CD4-positive, alpha-beta T cell treated with Interferon gamma for 1 hour (primary cell): ENCODE results near the gene ARPC4.
"Not testable (repeated sequence)": the region's sequence is repeated elsewhere in the genome, so short reads cannot be mapped to it uniquely, and the experiment has no call there.

Experiments used
- DNase-seq: peaks from one replicate; pipeline ENCODE4 v3.0.0-alpha.2; 2020

Gene ARPC4

DNA sequence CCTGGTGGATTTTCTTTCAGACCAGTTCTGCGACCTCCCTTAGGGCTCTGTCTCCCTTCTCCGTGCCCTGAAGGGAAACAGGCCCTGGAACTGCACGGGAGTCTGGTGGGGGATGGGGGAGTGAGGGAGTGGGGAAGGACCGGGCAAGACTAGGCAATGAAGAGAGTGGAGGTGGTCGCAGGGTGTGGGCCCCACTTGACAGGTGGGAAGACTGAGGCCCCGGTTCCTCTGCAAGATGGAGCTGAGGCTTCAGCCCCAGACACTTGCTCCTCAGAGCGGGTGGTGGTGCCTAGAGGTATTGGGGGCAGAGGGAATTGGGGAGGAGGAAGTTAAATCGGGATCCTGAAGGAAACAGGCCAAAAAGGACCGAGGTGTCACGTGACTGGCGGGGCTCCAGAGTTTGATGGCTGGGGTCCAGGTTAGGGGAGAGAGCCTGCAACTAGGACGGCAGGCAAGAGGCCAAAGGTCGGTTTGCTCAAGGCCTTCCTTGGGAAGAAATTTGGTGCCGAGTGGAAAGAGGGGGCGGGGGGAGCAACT is 22.5 kb upstream of the ARPC4 start:
- DNase-seq: no peak

DNA sequence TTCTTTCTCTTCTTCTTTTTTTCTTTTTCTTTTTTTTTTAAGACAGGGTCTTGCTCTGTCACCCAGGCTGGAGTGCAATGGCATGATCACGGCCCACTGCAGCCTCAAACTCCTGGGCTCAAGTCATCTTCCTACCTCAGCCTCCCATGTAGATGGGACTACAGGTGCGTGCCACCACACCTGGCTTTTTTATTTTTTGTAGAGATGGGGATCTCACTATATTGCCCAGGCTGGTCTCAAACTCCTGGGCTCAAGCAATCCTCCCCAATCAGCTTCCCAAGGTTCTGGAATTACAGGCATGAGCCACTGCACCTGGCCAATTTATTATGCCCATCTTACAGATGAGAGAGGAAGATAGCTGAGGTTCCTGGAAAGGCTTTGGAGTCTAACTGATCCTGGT is 21.9 kb upstream of the ARPC4 start:
- DNase-seq: not testable (repeated sequence)

DNA sequence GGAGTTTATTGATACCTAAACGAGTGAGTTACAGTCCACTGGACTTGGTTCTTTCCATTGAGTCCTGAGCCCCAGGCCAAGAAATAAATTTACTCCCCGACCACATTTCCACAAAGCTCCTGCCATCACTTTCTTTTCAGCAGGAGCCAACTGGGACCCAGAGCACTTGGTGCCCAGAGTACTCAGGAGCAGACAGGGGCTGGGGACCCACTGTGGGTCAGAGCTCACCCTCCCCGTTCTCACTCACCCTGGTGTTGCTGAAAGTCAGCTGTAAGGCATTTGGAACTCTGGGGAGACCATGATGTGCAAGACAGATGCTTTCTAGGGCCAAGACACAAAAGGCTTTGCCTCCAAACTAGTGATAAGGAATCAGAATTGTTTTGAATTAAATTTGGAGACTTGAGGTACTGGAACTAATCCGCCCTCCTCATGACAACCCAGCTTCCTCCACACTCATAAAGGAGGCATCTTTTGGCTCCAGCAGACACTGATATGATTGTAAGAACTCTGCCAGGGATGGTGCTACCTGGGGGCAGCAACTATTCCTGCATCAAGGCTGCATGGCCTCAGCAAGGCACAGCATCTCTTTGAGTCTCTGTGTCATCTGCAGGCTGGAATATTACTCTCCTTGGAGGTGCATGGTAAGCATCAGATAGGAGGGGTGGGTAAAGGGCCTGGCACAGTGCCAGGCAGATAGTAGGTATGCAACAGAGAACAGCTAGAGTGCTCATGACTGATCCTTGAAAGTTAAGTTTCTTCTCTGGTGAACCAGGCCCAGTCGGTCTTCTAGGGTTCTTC is 15.8 kb upstream of the ARPC4 start:
- DNase-seq: no peak

DNA sequence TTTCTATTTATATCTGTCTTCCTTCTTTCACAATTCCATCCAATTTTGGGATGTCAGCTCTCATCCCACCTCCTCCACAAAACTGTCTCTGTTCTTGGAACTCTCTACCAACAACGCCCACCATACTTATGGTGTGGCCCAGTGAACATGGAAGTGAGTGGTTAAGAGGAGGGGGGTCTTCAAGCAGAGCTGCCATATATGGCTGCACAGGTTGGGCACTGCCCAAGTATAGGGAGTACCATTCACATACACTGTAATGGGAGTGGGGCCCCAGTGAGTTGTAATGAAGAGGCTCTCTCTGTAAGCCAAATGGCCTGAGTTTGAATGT is 15.2 kb upstream of the ARPC4 start:
- DNase-seq: no peak

GRCh38 chr3:9778143-9779074 is 14.5 kb upstream of the ARPC4 start:
- no peak for DNase-seq

DNA sequence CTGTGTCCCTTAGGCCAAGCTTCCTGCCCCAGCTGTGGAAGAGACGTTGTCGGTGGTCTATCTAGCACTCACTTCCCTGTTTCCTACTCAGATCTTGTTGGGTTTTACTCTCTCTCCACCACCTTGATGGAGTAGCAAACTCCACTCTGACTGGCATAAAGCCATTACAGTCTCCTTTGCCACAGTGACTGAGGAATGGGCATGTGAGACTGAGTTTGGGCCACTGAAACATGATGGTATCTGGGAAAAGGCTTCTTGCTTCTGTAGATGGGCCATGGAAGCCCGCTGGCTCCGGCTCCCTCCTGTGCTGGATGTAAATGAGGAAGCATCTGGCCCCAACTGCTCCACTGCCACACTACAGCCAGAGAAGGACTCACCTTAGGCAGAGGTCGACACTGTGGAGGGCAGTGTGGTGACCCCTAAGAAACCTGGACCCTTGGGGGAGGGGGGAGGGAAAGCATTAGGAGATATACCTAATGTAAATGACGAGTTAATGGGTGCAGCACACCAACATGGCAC is 13.7 kb upstream of the ARPC4 start:
- DNase-seq: no peak

GRCh38 chr3:9779721-9780457 is 13.0 kb upstream of the ARPC4 start:
- peak; percentile 42 for DNase-seq

DNA sequence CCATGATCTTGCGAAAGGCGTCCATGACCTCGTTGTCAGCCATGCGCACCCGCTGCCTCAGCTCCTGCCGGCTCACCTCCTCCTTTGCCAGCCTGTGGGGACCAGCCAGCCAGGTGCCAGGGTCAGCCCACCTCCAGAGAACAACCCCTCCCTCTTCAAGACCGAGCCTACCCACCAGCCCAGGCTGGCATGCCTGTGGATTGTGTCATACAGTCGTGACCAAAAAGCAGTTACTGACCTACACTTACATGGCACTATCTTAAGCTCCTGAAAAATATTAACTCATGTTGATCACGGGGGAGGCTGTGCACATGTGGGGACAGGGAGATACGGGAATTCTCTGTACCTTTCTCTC is 12.4 kb upstream of the ARPC4 start:
- no peak for DNase-seq

GRCh38 chr3:9780910-9781309 is 12.0 kb upstream of the ARPC4 start:
- no peak for DNase-seq

GRCh38 chr3:9781551-9781950 is 11.3 kb upstream of the ARPC4 start:
- DNase-seq: no peak

- DNase-seq: no peak
Measured at GRCh38 chr3:9781978-9782603, 10.8 kb upstream of the ARPC4 start.

GRCh38 chr3:9782770-9783169 is 10.1 kb upstream of the ARPC4 start:
- no peak for DNase-seq

- DNase-seq: no peak
Measured at GRCh38 chr3:9783954-9784353, 8.9 kb upstream of the ARPC4 start.

GRCh38 chr3:9784965-9785364 is 7.9 kb upstream of the ARPC4 start:
- DNase-seq: no peak

DNA sequence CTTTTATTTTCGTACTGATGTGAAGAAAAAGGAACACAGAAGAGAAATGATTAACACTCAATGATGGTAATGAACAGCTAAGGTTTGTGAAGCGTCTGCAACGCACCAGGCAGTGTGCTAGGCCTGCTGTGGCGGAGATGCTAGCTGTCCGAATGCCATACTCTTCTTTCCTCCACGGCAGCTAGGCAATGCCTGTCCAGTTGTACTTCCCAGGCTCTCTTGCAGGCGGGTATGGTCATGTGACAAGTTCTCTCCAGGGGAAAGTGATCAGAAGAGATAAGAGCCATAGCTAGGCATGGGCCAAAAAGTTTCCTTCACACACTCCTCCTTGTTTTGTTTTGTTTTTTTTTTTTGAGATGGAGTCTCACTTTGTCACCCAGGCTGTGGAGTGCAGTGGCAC is 7.3 kb upstream of the ARPC4 start:
- no peak for DNase-seq

DNA sequence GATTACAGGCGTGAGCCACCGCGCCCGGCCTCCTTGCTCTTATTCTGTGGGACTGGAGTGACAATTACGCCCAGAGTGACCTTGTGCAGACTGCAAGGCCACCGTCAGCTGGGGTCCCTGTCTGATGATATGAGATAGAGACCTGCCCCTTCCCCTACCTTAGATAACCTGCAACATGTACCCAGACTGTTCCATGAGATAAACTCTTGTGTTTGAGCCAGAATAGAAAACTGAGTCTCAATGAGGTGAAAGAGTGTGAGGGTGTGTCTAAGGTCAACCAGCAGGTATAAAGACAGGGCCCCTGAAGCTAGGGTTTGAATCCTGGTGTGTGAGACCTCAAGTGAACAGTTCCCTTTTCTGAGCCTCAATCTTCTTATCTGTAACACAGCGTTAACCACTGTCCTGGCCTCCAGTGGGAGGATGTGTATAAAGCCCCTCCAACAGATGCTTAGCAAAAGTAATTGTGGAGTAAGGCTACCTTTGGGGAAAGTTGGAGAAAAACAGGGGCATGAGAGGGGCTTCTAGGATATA is 6.6 kb upstream of the ARPC4 start:
- DNase-seq: no peak

DNA sequence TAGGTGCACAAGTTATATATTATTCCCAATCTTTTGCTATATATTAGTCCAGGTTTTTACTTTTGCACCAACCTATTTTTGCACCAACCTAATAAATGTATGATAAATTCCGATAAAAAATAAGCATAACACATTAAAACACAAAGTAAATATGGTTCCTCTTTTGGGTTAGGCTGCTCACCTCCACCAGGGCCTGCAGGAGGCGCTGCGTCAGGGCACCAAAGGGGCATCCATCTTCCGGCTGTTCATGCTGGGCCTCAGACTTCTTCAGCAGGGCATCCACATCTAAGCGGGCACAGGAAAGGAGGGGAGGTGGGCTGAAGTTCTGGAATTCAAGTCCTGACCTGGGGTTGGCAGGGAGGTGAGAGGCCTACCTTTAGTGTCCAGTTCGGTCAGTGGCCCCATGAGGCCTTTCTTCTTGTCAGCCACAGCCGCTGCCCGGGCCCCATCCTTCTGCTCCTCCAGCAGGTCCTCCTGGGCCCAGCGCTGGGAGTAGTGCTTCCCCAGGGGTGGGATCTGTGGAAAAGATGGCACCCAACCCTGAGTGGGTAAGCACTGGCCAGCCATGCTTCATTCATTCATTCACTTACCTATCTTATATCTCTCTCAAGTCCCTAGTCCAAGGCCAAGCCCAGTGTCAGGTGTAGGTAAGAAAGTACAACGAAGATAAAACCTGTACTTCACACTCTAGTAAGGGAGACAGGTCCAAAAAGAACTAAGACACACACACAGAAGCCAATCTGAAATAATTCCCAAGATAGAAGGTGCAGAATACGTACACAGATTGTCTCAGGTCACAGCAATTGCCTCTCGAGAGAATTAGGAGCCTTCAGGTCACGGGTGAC is 5.8 kb upstream of the ARPC4 start:
- DNase-seq: no peak

- DNase-seq: no peak
Measured at GRCh38 chr3:9787714-9788113, 5.2 kb upstream of the ARPC4 start.

DNA sequence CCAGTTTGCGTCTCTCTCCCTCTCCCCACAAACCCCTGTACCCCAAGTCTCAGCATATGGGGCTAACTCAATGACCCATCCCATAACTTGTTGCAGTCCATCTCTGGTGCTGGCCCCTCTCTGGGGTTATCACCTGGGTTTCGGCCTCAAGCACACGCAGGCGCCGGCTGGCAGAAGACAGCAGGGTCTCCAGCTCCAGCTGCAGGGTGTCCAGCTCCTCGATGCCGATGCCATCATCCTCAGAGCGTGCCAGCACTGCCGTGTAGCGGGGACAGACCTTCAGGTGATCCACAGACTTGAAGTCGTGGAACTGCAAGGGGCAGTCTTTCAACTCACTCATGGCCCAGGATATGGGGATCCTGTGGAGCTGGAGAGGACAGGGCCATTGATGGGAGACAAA is 1.8 kb upstream of the ARPC4 start:
- DNase-seq: no peak

GRCh38 chr3:9791790-9792404 is 985 bp upstream of the ARPC4 start:
- DNase-seq: no peak
